ENCODE data around the gene CLTA. TPM values are rescaled to one million over a fixed set of nuclear protein-coding genes. Genes with fewer than 3 reads are reported as not detected.
"Not testable (repeated sequence)": the region's sequence is repeated elsewhere in the genome, so short reads cannot be mapped to it uniquely, and the experiment has no call there.

CLTA gene
- total RNA-seq, 1 donor from 2014 or later: 424 TPM

DNA sequence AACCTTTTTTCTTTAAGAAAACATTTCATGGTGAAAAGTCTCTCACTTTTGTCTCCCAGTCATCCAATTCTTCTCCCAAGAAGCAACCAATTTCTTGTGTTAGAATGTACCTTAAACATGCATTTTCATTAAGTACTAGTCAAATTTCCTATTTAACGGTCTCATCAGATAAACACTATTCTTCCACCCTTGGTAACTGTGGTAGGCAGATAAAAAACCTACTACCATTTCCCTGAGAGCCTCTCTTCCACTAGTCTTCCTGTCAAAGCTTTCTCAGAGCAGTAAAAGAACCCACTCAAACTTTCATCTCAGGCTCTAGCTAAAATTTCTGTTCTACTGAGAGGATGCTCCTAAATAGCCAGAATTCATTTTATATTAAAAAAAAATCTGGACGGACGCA lies 56.6 kb downstream of the CLTA start:
- Mint-ChIP-seq H3K27me3 (ENCODE audit: low read depth, unreplicated experiment) (no peaks in the 10 kb centered on the region), H3K36me3 (ENCODE audit: low read depth, unreplicated experiment) (peaks cover 5% of the 10 kb centered on the region), H3K27ac (ENCODE audit: unreplicated experiment) (no peak overlapping the region), H3K4me1 (ENCODE audit: low read depth, unreplicated experiment) (no peaks in the 10 kb centered on the region), H3K4me3 (ENCODE audit: unreplicated experiment) (no peak overlapping the region), H3K9me3 (ENCODE audit: unreplicated experiment) (no peaks in the 10 kb centered on the region)
- DNase-seq (ENCODE audit: low read depth) (no peak), FAIRE-seq (no peak)
- H3K9ac ChIP-seq (ENCODE audit: low read length): no peak overlapping the region
- no peaks in the 10 kb centered on the region for H3K4me1 ChIP-seq (ENCODE audit: insufficient read depth, low read length)
- peaks cover 23% of the 10 kb centered on the region for H3K36me3 ChIP-seq (ENCODE audit: insufficient read depth, low read length)
- TF ChIP-seq EZH2 (IDR thresholded peaks at IDR 0.05; ENCODE audit: insufficient read depth, low read length): no peak
- TF ChIP-seq, protein P1, sequence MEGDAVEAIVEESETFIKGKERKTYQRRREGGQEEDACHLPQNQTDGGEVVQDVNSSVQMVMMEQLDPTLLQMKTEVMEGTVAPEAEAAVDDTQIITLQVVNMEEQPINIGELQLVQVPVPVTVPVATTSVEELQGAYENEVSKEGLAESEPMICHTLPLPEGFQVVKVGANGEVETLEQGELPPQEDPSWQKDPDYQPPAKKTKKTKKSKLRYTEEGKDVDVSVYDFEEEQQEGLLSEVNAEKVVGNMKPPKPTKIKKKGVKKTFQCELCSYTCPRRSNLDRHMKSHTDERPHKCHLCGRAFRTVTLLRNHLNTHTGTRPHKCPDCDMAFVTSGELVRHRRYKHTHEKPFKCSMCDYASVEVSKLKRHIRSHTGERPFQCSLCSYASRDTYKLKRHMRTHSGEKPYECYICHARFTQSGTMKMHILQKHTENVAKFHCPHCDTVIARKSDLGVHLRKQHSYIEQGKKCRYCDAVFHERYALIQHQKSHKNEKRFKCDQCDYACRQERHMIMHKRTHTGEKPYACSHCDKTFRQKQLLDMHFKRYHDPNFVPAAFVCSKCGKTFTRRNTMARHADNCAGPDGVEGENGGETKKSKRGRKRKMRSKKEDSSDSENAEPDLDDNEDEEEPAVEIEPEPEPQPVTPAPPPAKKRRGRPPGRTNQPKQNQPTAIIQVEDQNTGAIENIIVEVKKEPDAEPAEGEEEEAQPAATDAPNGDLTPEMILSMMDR (IDR thresholded peaks at IDR 0.05; ENCODE audit: insufficient read depth, low read depth, low read length): no peak
- H3K9me3 ChIP-seq (ENCODE audit: insufficient read depth, low read depth, low read length): no peaks in the 10 kb centered on the region
- H3K4me2 ChIP-seq (ENCODE audit: low read length): no peak overlapping the region
- peaks cover 45% of the 10 kb centered on the region for H4K20me1 ChIP-seq (ENCODE audit: insufficient read depth, low read length)
- no peak overlapping the region for H3K27ac ChIP-seq (ENCODE audit: low read depth, low read length)
- H3K79me2 ChIP-seq (ENCODE audit: insufficient read depth, low read length): peaks cover 38% of the 10 kb centered on the region
- H2AFZ ChIP-seq (ENCODE audit: low read depth, low read length): no peak overlapping the region
- H3K4me3 ChIP-seq (ENCODE audit: insufficient read depth, low read depth, low read length): no peak overlapping the region
- H3K27me3 ChIP-seq (ENCODE audit: insufficient read depth, low read length): no peaks in the 10 kb centered on the region

DNA sequence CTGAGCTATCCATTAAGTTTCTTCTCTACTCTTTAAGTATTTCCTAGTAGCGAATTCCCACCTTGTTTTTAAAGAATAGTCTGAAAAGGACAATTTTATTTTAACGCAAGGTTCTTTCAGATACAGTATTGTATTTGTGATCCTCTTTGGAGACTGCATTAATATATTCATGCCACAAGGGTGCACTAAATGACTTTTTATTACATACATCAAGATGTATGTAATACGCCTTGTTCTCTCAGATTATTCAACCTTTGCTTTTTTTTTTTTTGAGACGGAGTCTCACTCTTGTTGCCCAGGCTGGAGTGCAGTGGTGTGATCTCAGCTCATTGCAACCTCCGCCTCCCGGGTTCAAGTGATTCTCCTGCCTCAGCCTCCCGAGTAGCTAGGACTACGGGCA lies 57.3 kb downstream of the CLTA start:
- not testable (repeated sequence) for H3K27me3 Mint-ChIP-seq (ENCODE audit: low read depth, unreplicated experiment); H3K27ac ChIP-seq (ENCODE audit: low read depth, low read length); H3K4me3 Mint-ChIP-seq (ENCODE audit: unreplicated experiment); H3K9ac ChIP-seq (ENCODE audit: low read length); H3K4me2 ChIP-seq (ENCODE audit: low read length); H3K9me3 Mint-ChIP-seq (ENCODE audit: unreplicated experiment); H3K4me1 Mint-ChIP-seq (ENCODE audit: low read depth, unreplicated experiment); H3K27me3 ChIP-seq (ENCODE audit: insufficient read depth, low read length); H3K27ac Mint-ChIP-seq (ENCODE audit: unreplicated experiment); H3K4me1 ChIP-seq (ENCODE audit: insufficient read depth, low read length); FAIRE-seq; H3K9me3 ChIP-seq (ENCODE audit: insufficient read depth, low read depth, low read length); H3K36me3 Mint-ChIP-seq (ENCODE audit: low read depth, unreplicated experiment); H2AFZ ChIP-seq (ENCODE audit: low read depth, low read length); H3K4me3 ChIP-seq (ENCODE audit: insufficient read depth, low read depth, low read length)
- peaks cover 21% of the 10 kb centered on the region for H3K36me3 ChIP-seq (ENCODE audit: insufficient read depth, low read length)
- TF ChIP-seq, protein P1 (IDR thresholded peaks at IDR 0.05; ENCODE audit: insufficient read depth, low read depth, low read length): peak; percentile 35
- peak; percentile 23 for DNase-seq (ENCODE audit: low read depth)
- H3K79me2 ChIP-seq (ENCODE audit: insufficient read depth, low read length): peaks cover 43% of the 10 kb centered on the region
- H4K20me1 ChIP-seq (ENCODE audit: insufficient read depth, low read length): peaks cover 45% of the 10 kb centered on the region

- no peak overlapping the region for H3K4me3 ChIP-seq (ENCODE audit: insufficient read depth, low read depth, low read length)
- H3K4me1 Mint-ChIP-seq (ENCODE audit: low read depth, unreplicated experiment): no peaks in the 10 kb centered on the region
- no peak for FAIRE-seq
Observed at GRCh38 chr9:36249189-36249588, 58.5 kb downstream of the CLTA start.

More at GRCh38 chr9:36249189-36249588, 58.5 kb downstream of the CLTA start:
- DNase-seq (ENCODE audit: low read depth): no peak
- no peak overlapping the region for H3K4me3 Mint-ChIP-seq (ENCODE audit: unreplicated experiment)
- no peaks in the 10 kb centered on the region for H3K27me3 Mint-ChIP-seq (ENCODE audit: low read depth, unreplicated experiment)
- H3K27ac Mint-ChIP-seq (ENCODE audit: unreplicated experiment): no peak overlapping the region
- H3K79me2 ChIP-seq (ENCODE audit: insufficient read depth, low read length): peaks cover 53% of the 10 kb centered on the region
- H3K36me3 ChIP-seq (ENCODE audit: insufficient read depth, low read length): peaks cover 18% of the 10 kb centered on the region
- H3K27me3 ChIP-seq (ENCODE audit: insufficient read depth, low read length): no peaks in the 10 kb centered on the region
- H3K9me3 ChIP-seq (ENCODE audit: insufficient read depth, low read depth, low read length): no peaks in the 10 kb centered on the region
- no peaks in the 10 kb centered on the region for H3K4me1 ChIP-seq (ENCODE audit: insufficient read depth, low read length)
- TF ChIP-seq, protein P1 (IDR thresholded peaks at IDR 0.05; ENCODE audit: insufficient read depth, low read depth, low read length): no peak
- TF ChIP-seq EZH2 (IDR thresholded peaks at IDR 0.05; ENCODE audit: insufficient read depth, low read length): no peak
- no peak overlapping the region for H2AFZ ChIP-seq (ENCODE audit: low read depth, low read length)
- H4K20me1 ChIP-seq (ENCODE audit: insufficient read depth, low read length): peaks cover 42% of the 10 kb centered on the region
- no peak overlapping the region for H3K27ac ChIP-seq (ENCODE audit: low read depth, low read length)
- no peak overlapping the region for H3K9ac ChIP-seq (ENCODE audit: low read length)
- peaks cover 5% of the 10 kb centered on the region for H3K36me3 Mint-ChIP-seq (ENCODE audit: low read depth, unreplicated experiment)
- H3K9me3 Mint-ChIP-seq (ENCODE audit: unreplicated experiment): no peaks in the 10 kb centered on the region
- no peak overlapping the region for H3K4me2 ChIP-seq (ENCODE audit: low read length)
